ENCODE measurements around the gene UBA6. TPM values are rescaled to one million over a fixed set of nuclear protein-coding genes. Genes with fewer than 3 reads are reported as not detected.

The UBA6 gene
- total RNA-seq, 1 experiment from 2014 or later: 59.4 TPM

DNA sequence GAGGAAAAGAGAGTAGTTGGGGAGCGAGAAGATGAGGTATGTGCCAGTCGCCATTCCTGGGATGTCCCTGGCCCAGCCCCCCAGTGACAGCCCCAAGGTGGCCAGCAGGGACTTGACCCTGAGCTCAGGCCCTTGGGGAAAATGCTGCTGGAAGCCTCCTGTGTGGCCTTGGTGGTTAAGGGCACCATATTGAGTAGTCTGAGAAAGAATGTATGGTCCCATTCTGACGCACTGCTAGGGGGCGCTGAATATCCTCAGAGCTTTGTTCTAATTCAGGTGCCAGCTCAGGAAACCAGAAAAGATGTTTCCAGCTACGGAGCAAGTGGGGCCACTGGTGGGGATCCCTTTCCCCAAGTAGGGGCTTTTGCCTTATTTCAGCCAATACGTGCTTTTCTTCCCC, 14.0 kb upstream of the UBA6 start:
- no peak overlapping the region for H3K4me3 ChIP-seq (ENCODE audit: low read depth in 2 of 2, low read length in 2 of 2)
- TF ChIP-seq, protein P1, sequence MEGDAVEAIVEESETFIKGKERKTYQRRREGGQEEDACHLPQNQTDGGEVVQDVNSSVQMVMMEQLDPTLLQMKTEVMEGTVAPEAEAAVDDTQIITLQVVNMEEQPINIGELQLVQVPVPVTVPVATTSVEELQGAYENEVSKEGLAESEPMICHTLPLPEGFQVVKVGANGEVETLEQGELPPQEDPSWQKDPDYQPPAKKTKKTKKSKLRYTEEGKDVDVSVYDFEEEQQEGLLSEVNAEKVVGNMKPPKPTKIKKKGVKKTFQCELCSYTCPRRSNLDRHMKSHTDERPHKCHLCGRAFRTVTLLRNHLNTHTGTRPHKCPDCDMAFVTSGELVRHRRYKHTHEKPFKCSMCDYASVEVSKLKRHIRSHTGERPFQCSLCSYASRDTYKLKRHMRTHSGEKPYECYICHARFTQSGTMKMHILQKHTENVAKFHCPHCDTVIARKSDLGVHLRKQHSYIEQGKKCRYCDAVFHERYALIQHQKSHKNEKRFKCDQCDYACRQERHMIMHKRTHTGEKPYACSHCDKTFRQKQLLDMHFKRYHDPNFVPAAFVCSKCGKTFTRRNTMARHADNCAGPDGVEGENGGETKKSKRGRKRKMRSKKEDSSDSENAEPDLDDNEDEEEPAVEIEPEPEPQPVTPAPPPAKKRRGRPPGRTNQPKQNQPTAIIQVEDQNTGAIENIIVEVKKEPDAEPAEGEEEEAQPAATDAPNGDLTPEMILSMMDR (IDR thresholded peaks at IDR 0.05): no peak
- TF ChIP-seq TCF7L2 (IDR thresholded peaks at IDR 0.05; ENCODE audit: low read depth, low read length) (no peak), SIN3A (IDR thresholded peaks at IDR 0.05; ENCODE audit: borderline replicate concordance, insufficient read depth, low read depth, low read length) (no peak), POLR2AphosphoS5 (IDR thresholded peaks at IDR 0.05; ENCODE audit: low read depth, low read length) (no peak)
- TF ChIP-seq, protein P2, sequence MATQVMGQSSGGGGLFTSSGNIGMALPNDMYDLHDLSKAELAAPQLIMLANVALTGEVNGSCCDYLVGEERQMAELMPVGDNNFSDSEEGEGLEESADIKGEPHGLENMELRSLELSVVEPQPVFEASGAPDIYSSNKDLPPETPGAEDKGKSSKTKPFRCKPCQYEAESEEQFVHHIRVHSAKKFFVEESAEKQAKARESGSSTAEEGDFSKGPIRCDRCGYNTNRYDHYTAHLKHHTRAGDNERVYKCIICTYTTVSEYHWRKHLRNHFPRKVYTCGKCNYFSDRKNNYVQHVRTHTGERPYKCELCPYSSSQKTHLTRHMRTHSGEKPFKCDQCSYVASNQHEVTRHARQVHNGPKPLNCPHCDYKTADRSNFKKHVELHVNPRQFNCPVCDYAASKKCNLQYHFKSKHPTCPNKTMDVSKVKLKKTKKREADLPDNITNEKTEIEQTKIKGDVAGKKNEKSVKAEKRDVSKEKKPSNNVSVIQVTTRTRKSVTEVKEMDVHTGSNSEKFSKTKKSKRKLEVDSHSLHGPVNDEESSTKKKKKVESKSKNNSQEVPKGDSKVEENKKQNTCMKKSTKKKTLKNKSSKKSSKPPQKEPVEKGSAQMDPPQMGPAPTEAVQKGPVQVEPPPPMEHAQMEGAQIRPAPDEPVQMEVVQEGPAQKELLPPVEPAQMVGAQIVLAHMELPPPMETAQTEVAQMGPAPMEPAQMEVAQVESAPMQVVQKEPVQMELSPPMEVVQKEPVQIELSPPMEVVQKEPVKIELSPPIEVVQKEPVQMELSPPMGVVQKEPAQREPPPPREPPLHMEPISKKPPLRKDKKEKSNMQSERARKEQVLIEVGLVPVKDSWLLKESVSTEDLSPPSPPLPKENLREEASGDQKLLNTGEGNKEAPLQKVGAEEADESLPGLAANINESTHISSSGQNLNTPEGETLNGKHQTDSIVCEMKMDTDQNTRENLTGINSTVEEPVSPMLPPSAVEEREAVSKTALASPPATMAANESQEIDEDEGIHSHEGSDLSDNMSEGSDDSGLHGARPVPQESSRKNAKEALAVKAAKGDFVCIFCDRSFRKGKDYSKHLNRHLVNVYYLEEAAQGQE (IDR thresholded peaks at IDR 0.05; ENCODE audit: insufficient read depth in 1 of 2, low read depth in 2 of 2, low read length in 1 of 2): no peak
- in situ Hi-C loops (cut with HindIII; ENCODE audit: low pct_unique_long_range_greater_than_20kb, low sequenced_read_pairs): no loop called here
- POLR2A ChIA-PET: no interaction called here
- no TSS peak for BruUV-seq (replicated peaks)
- intact Hi-C loops (cut with micrococcal nuclease; ENCODE audit: unreplicated experiment): no loop called here
- H3K4me1 ChIP-seq (ENCODE audit: control insufficient read depth, insufficient read depth, low read length): no peaks in the 10 kb centered on the region; the same call in 1 of the 2 replicates
- no peak for ATAC-seq
- H3K27me3 ChIP-seq (ENCODE audit: control insufficient read depth, insufficient read depth, low read length): no peaks in the 10 kb centered on the region
- no peak for DNase-seq (ENCODE audit: low read depth, low spot score)
- H3K36me3 ChIP-seq (ENCODE audit: control insufficient read depth, insufficient read depth, low read length): no peaks in the 10 kb centered on the region
- H3K27ac ChIP-seq (ENCODE audit: low read length): no peak overlapping the region
- CTCF ChIA-PET: no interaction called here
- H3K9me3 ChIP-seq (ENCODE audit: control insufficient read depth, insufficient read depth, low read depth, low read length): no peaks in the 10 kb centered on the region

DNA sequence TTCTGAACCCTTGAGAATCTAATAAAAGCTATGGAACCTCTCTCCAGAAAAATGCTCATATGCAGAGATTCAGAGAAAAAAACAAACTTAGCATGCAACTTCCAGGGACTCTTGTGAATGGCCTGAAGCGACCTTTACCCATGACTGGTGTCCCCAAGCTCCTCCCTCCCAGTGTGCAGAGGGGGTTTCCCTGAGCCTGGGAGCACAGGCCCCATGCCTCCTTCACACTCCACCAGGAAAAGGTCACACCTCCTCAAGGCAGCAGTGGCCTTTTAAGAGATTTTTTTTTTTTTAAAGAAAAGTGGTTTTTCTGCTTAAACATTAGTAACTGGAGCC, 13.3 kb upstream of the UBA6 start:
- in situ Hi-C loops (cut with HindIII; ENCODE audit: low pct_unique_long_range_greater_than_20kb, low sequenced_read_pairs) (no loop called here), intact Hi-C loops (cut with micrococcal nuclease; ENCODE audit: unreplicated experiment) (no loop called here)
- no TSS peak for BruUV-seq (replicated peaks)
- DNase-seq (ENCODE audit: low read depth, low spot score): no peak
- ChIA-PET CTCF (no interaction called here), POLR2A (no interaction called here)
- Histone ChIP-seq H3K4me1 (ENCODE audit: control insufficient read depth, insufficient read depth, low read length) (no peaks in the 10 kb centered on the region; the same call in 1 of the 2 replicates), H3K27me3 (ENCODE audit: control insufficient read depth, insufficient read depth, low read length) (no peaks in the 10 kb centered on the region), H3K36me3 (ENCODE audit: control insufficient read depth, insufficient read depth, low read length) (no peaks in the 10 kb centered on the region), H3K4me3 (ENCODE audit: low read depth in 2 of 2, low read length in 2 of 2) (no peak overlapping the region), H3K27ac (ENCODE audit: low read length) (no peak overlapping the region), H3K9me3 (ENCODE audit: control insufficient read depth, insufficient read depth, low read depth, low read length) (no peaks in the 10 kb centered on the region)
- no peak for ATAC-seq
- TF ChIP-seq TCF7L2 (IDR thresholded peaks at IDR 0.05; ENCODE audit: low read depth, low read length): no peak
- TF ChIP-seq POLR2AphosphoS5 (IDR thresholded peaks at IDR 0.05; ENCODE audit: low read depth, low read length): no peak
- TF ChIP-seq, protein P2 (IDR thresholded peaks at IDR 0.05; ENCODE audit: insufficient read depth in 1 of 2, low read depth in 2 of 2, low read length in 1 of 2): no peak
- TF ChIP-seq, protein P1 (IDR thresholded peaks at IDR 0.05): no peak
- no peak for TF ChIP-seq SIN3A (IDR thresholded peaks at IDR 0.05; ENCODE audit: borderline replicate concordance, insufficient read depth, low read depth, low read length)
